Activated effector memory CD4-positive, alpha-beta T cell treated with Interleukin-2 at 50 U/mL for 16 hours (primary cell): Measurements from ENCODE around the gene AGBL3.

ENCODE experiments used
- DNase-seq: peaks from one replicate; pipeline ENCODE4 v3.0.0-alpha.2; 2020

Gene AGBL3

GRCh38 chr7:134986363-134987251 lies at the start of gene AGBL3:
Gene AGBL3 (plus strand): TSS chr7:134986508. CDS start chr7:134987934, 1,426 bp downstream.
- peak; percentile 80 for DNase-seq

- DNase-seq = no peak
Measured at GRCh38 chr7:134936893-134937510, 49.3 kb upstream of the AGBL3 start.

GRCh38 chr7:134938141-134938540 lies 48.2 kb upstream of the AGBL3 start:
- DNase-seq = no peak

GRCh38 chr7:134939136-134939535 lies 47.2 kb upstream of the AGBL3 start:
- DNase-seq = no peak

GRCh38 chr7:134940729-134941128 lies 45.6 kb upstream of the AGBL3 start:
- DNase-seq = no peak

GRCh38 chr7:134941185-134941900 lies 45.0 kb upstream of the AGBL3 start:
- DNase-seq = no peak

- DNase-seq = no peak
Measured at GRCh38 chr7:134941952-134942351, 44.4 kb upstream of the AGBL3 start.

- DNase-seq = no peak
Measured at GRCh38 chr7:134942690-134943466, 43.4 kb upstream of the AGBL3 start.

- no peak for DNase-seq
Measured at GRCh38 chr7:134943785-134944400, 42.4 kb upstream of the AGBL3 start.

GRCh38 chr7:134945691-134946090 lies 40.6 kb upstream of the AGBL3 start:
- DNase-seq = no peak

GRCh38 chr7:134946260-134946659 lies 40.0 kb upstream of the AGBL3 start:
- DNase-seq = no peak

- no peak for DNase-seq
Measured at GRCh38 chr7:134947329-134947728, 39.0 kb upstream of the AGBL3 start.

GRCh38 chr7:134947831-134948230 lies 38.5 kb upstream of the AGBL3 start:
- DNase-seq = no peak

- no peak for DNase-seq
Measured at GRCh38 chr7:134948246-134948645, 38.1 kb upstream of the AGBL3 start.

GRCh38 chr7:134948736-134949135 lies 37.6 kb upstream of the AGBL3 start:
- DNase-seq = no peak

- no peak for DNase-seq
Measured at GRCh38 chr7:134949171-134949570, 37.1 kb upstream of the AGBL3 start.

GRCh38 chr7:134954197-134955082 lies 31.9 kb upstream of the AGBL3 start:
- no peak for DNase-seq

- no peak for DNase-seq
Measured at GRCh38 chr7:134957005-134957404, 29.3 kb upstream of the AGBL3 start.

- no peak for DNase-seq
Measured at GRCh38 chr7:134959810-134960209, 26.5 kb upstream of the AGBL3 start.

GRCh38 chr7:134962270-134962780 lies 24.0 kb upstream of the AGBL3 start:
- no peak for DNase-seq

- DNase-seq = no peak
Measured at GRCh38 chr7:134963036-134963435, 23.3 kb upstream of the AGBL3 start.
